H1 (cell line): ENCODE measurements around the gene LTA4H. TPM values are rescaled to one million over a fixed set of nuclear protein-coding genes. Genes with fewer than 3 reads are reported as not detected.

Experiments used
- CTCF ChIA-PET: fragments of 300-600 bp; sonication (Branson Sonifier 250); formaldehyde crosslinking; loops from one replicate; lab custom pipeline; 2021; ENCODE audit not compliant: partially characterized antibody; lab: Charles Lee
- POLR2A ChIA-PET: fragments of 300-600 bp; sonication (Branson Sonifier 250); formaldehyde crosslinking; loops from one replicate; lab custom pipeline; 2021; ENCODE audit warnings: inconsistent platforms; ENCODE audit not compliant: partially characterized antibody; lab: Charles Lee
- DNase-seq, 2 experiments: peaks; one replicate each; pipeline versions ENCODE4 v3.0.0 to v3.0.0-alpha.2; 2010 to 2022; ENCODE audit warnings: low spot score in 2 of 2, low read depth in 1 of 2, mixed read lengths in 1 of 2
- FAIRE-seq: peaks from 2 replicates; lab custom pipeline; 2011; peaks lifted over from hg19 to GRCh38; lab: Jason Lieb, UNC
- H2AFZ ChIP-seq: 2 replicates; pipeline ENCODE4 v1.8.1; 2012; ENCODE audit warnings: low read length, inconsistent platforms
- H2AK5ac ChIP-seq: 2 replicates; pipeline ENCODE4 v1.6.1; 2013; ENCODE audit warnings: low read depth, low read length
- H2BK120ac ChIP-seq: replicated peaks from 2 replicates; pipeline ENCODE3; 2013; ENCODE audit warnings: low read depth, low read length, inconsistent platforms
- H2BK12ac ChIP-seq: 2 replicates; pipeline ENCODE4 v1.6.1; 2013; ENCODE audit warnings: low read depth, low read length
- H2BK15ac ChIP-seq: 2 replicates; pipeline ENCODE4 v1.6.1; 2013; ENCODE audit warnings: low read length
- H2BK20ac ChIP-seq: 2 replicates; pipeline ENCODE4 v1.6.1; 2013; ENCODE audit warnings: low read length
- H2BK5ac ChIP-seq: 2 replicates; pipeline ENCODE4 v1.6.1; 2013; ENCODE audit warnings: low read depth, low read length
- H3K14ac ChIP-seq: 2 replicates; pipeline ENCODE4 v1.6.1; 2013; ENCODE audit warnings: inconsistent platforms; ENCODE audit not compliant: insufficient read length
- H3K18ac ChIP-seq: 2 replicates; pipeline ENCODE4 v1.6.1; 2013; ENCODE audit warnings: low read length; ENCODE audit errors: extremely low read depth
- H3K23ac ChIP-seq: 2 replicates; pipeline ENCODE4 v1.6.1; 2013; ENCODE audit warnings: inconsistent platforms; ENCODE audit not compliant: insufficient read length
- H3K23me2 ChIP-seq: 2 replicates; pipeline ENCODE4 v1.6.1; 2013; ENCODE audit warnings: low read depth, low read length
- H3K27ac ChIP-seq: 2 replicates; pipeline ENCODE4 v1.6.1; 2011; ENCODE audit warnings: low read depth, low read length, inconsistent platforms
- H3K27me3 ChIP-seq, 4 experiments: replicated peaks in 1 of 4; 1 replicate in 1 of 4; 2 replicates in 3 of 4; pipeline versions ENCODE4 v1.6.1 to v1.8.1; 2011 to 2013; ENCODE audit warnings: low read length in 3 of 4, mild to moderate bottlenecking in 3 of 4, inconsistent platforms in 2 of 4, mixed read lengths in 2 of 4, moderate library complexity in 1 of 4; ENCODE audit not compliant: control insufficient read depth in 3 of 4, insufficient read depth in 3 of 4; ENCODE audit errors: extremely low read depth in 1 of 4
- H3K36me3 ChIP-seq, 4 experiments: 2 replicates each; pipeline versions ENCODE4 v1.6.1 to v1.8.1; 2011 to 2013; ENCODE audit warnings: mild to moderate bottlenecking in 4 of 4, low read length in 3 of 4, moderate library complexity in 2 of 4, control low read depth in 1 of 4, inconsistent platforms in 1 of 4; ENCODE audit not compliant: insufficient read depth in 4 of 4, control insufficient read depth in 2 of 4
- H3K4ac ChIP-seq: replicated peaks from 2 replicates; pipeline ENCODE3; 2013; ENCODE audit warnings: low read length, low read depth, mixed read lengths, inconsistent platforms; ENCODE audit not compliant: insufficient read length
- H3K4me1 ChIP-seq, 4 experiments: replicated peaks in 1 of 4; 1 replicate in 1 of 4; 2 replicates in 3 of 4; pipeline versions ENCODE4 v1.6.1 to v1.8.1; 2011 to 2013; ENCODE audit warnings: low read length in 3 of 4, inconsistent platforms in 2 of 4, mixed read lengths in 1 of 4; ENCODE audit not compliant: insufficient read depth in 4 of 4, control insufficient read depth in 3 of 4
- H3K4me2 ChIP-seq, 2 experiments: 2 replicates each; pipeline versions ENCODE4 v1.6.1 to v1.8.1; 2011 to 2013; ENCODE audit warnings: low read depth in 2 of 2, low read length in 2 of 2, control low read depth in 1 of 2, inconsistent platforms in 1 of 2, mild to moderate bottlenecking in 1 of 2; ENCODE audit not compliant: insufficient read depth in 1 of 2
- H3K4me3 ChIP-seq, 4 experiments: fragments of 200-600, 300-600 bp in 1 of 4; sonication (generic), shearing (Covaris generic), sonication (Bioruptor Twin) in 1 of 4; 2 replicates each; pipeline versions ENCODE4 v1.5.1 to v1.8.1; 2011 to 2016; ENCODE audit warnings: low read length in 4 of 4, low read depth in 3 of 4, control low read depth in 2 of 4, inconsistent platforms in 2 of 4, mild to moderate bottlenecking in 2 of 4, mixed read lengths in 1 of 4, moderate library complexity in 1 of 4; ENCODE audit not compliant: insufficient read depth in 2 of 4; ENCODE audit errors: extremely low read depth in 1 of 4
- H3K56ac ChIP-seq: replicated peaks from 2 replicates; pipeline ENCODE3; 2013; ENCODE audit warnings: low read depth, mild to moderate bottlenecking, mixed read lengths, low read length, inconsistent platforms; ENCODE audit not compliant: insufficient read length
- H3K79me1 ChIP-seq: 2 replicates; pipeline ENCODE4 v1.6.1; 2013; ENCODE audit warnings: low read depth, low read length, control low read depth
- H3K79me2 ChIP-seq, 2 experiments: 2 replicates each; pipeline versions ENCODE4 v1.6.1 to v1.8.1; 2012 to 2013; ENCODE audit warnings: low read length in 2 of 2, mild to moderate bottlenecking in 2 of 2, inconsistent platforms in 1 of 2; ENCODE audit not compliant: insufficient read depth in 2 of 2, control insufficient read depth in 1 of 2
- H3K9ac ChIP-seq, 4 experiments: replicated peaks in 1 of 4; 1 replicate in 1 of 4; 2 replicates in 3 of 4; pipeline versions ENCODE4 v1.6.1 to v1.8.1; 2011 to 2013; ENCODE audit warnings: low read depth in 3 of 4, low read length in 3 of 4, control low read depth in 2 of 4, mild to moderate bottlenecking in 2 of 4, moderate library complexity in 2 of 4, inconsistent platforms in 1 of 4; ENCODE audit errors: extremely low read depth in 1 of 4
- H3K9me3 ChIP-seq, 2 experiments: 2 replicates each; pipeline versions ENCODE4 v1.6.1 to v1.8.1; 2012 to 2013; ENCODE audit warnings: mild to moderate bottlenecking in 2 of 2, moderate library complexity in 2 of 2, control low read depth in 1 of 2, inconsistent platforms in 1 of 2, low read depth in 1 of 2, low read length in 1 of 2, mixed read lengths in 1 of 2; ENCODE audit not compliant: insufficient read depth in 2 of 2
- H4K20me1 ChIP-seq, 2 experiments: replicated peaks in 1 of 2; 2 replicates each; pipeline versions ENCODE3 to v1.8.1; 2011 to 2013; ENCODE audit warnings: inconsistent platforms in 2 of 2, low read length in 2 of 2, mild to moderate bottlenecking in 1 of 2; ENCODE audit not compliant: insufficient read depth in 2 of 2, control insufficient read depth in 1 of 2
- H4K5ac ChIP-seq: 2 replicates; pipeline ENCODE4 v1.6.1; 2013; ENCODE audit warnings: low read length, low read depth, mixed read lengths, inconsistent platforms; ENCODE audit not compliant: insufficient read length
- H4K8ac ChIP-seq: 2 replicates; pipeline ENCODE4 v1.8.0; 2013; ENCODE audit warnings: mild to moderate bottlenecking, moderate library complexity, low read length, inconsistent platforms; ENCODE audit not compliant: insufficient read depth; ENCODE audit errors: extremely low read depth
- H4K91ac ChIP-seq: replicated peaks from 2 replicates; pipeline ENCODE3; 2013; ENCODE audit warnings: low read length, mixed read lengths, inconsistent platforms; ENCODE audit not compliant: insufficient read length
- GABPA ChIP-seq: IDR thresholded peaks from 2 replicates; pipeline ENCODE4 v1.6.1; 2011; ENCODE audit warnings: mild to moderate bottlenecking, low read length, moderate library complexity, borderline replicate concordance; ENCODE audit not compliant: insufficient read depth
- KDM5A ChIP-seq: fragments of 200-600 bp; IDR thresholded peaks from 2 replicates; pipeline ENCODE4 v1.7.1; 2012; ENCODE audit warnings: mild to moderate bottlenecking, low read length, inconsistent platforms, mixed read lengths
- RAD21 ChIP-seq, 2 experiments: IDR thresholded peaks in 1 of 2; conservative IDR thresholded peaks in 1 of 2; 2 replicates each; pipeline ENCODE4 v1.6.1; 2011; ENCODE audit warnings: low read depth in 2 of 2, low read length in 2 of 2, improper control_type of control experiment in 1 of 2, inconsistent platforms in 1 of 2, mild to moderate bottlenecking in 1 of 2, moderate library complexity in 1 of 2
- whole genome bisulfite sequencing, 2 experiments: shearing (Covaris generic) in 1 of 2; methylation state at CpG; one replicate each; pipeline versions ENCODE4 v1.1.6 to v1.1.7; 2013 to 2015; ENCODE audit warnings: low lambda C conversion rate in 2 of 2, mixed read lengths in 2 of 2, inconsistent platforms in 1 of 2, low coverage in 1 of 2, missing lambda C conversion rate in 1 of 2; ENCODE audit not compliant: insufficient replicate concordance in 2 of 2, insufficient coverage in 1 of 2, insufficient read length in 1 of 2; ENCODE audit errors: extremely low coverage in 1 of 2, missing lambda C conversion rate in 1 of 2; 5-methylcytosine and 5-hydroxymethylcytosine counted together
- polyA plus RNA-seq, 7 experiments: library from polyadenylated mRNA; depleted of rRNA in 3 of 7; stranded (reverse) in 5 of 7; unstranded in 2 of 7; fragments of >200 nt in 5 of 7; fragments of 200-250 nt in 2 of 7; gene quantifications; 1 replicate in 5 of 7; 2 replicates in 1 of 7; 4 replicates in 1 of 7; pipeline versions ENCODE4 v1.2.1 to v1.2.3, GENCODE V29; 2011 to 2013; ENCODE audit warnings: missing spikeins in 2 of 7, mixed read lengths in 2 of 7
- total RNA-seq: library from RNA; stranded (reverse); fragmentation: NEBNext Ultra II Directional; extraction: Animal tissue kit (Norgen Biotek cat#: 25700); gene quantifications from 2 replicates; pipeline ENCODE4 v1.2.1, GENCODE V29; 2021

LTA4H gene
- total and polyA plus RNA-seq, 2 of the 8 experiments (the other 6 are each of a cell fraction or from before 2014, with no cell fraction given) = 106 to 167 TPM

- H2AFZ ChIP-seq = no peak overlapping the region
- H3K4me1 ChIP-seq = peaks cover 2 to 8% (median 3%) of the 10 kb centered on the region in 4 experiments; a peak in 4 of 7 replicates
- no peak overlapping the region for H2BK120ac ChIP-seq
- H3K27me3 ChIP-seq = no peaks in the 10 kb centered on the region
- no peak overlapping the region for H4K91ac ChIP-seq
- ChIA-PET POLR2A (no interaction called here), CTCF (interaction anchor here (1.7 to 3.2 kb wide), 4 partner anchors 10 to 448 kb away, joined by 6 to 16 read pairs (median 8); no protein-coding TSS in a partner anchor)
- H3K18ac ChIP-seq = no peak overlapping the region
- H3K14ac ChIP-seq = no peak overlapping the region
- no peak overlapping the region for H4K5ac ChIP-seq
- FAIRE-seq (no peak), DNase-seq (no peak)
- H3K56ac ChIP-seq = no peak overlapping the region
- no peaks in the 10 kb centered on the region for H3K23me2 ChIP-seq
- no peak overlapping the region for H2BK20ac ChIP-seq
- no peak overlapping the region for H3K4me3 ChIP-seq
- H2BK12ac ChIP-seq = no peak overlapping the region
- no peaks in the 10 kb centered on the region for H3K79me1 ChIP-seq
- no peaks in the 10 kb centered on the region for H3K9me3 ChIP-seq
- H4K20me1 ChIP-seq = no peaks in the 10 kb centered on the region
- H3K79me2 ChIP-seq = no peaks in the 10 kb centered on the region
- no peak overlapping the region for H3K9ac ChIP-seq
- no peak overlapping the region for H2BK5ac ChIP-seq
- 90% methylated on average over 5 of the region's 5 CpGs; no CpG with 5 or more reads in 1 of the 2 experiments for WGBS, 2 experiments
- H3K23ac ChIP-seq = no peak overlapping the region
- no peak overlapping the region for H4K8ac ChIP-seq
- TF ChIP-seq GABPA (no peak), KDM5A (no peak), RAD21 (IDR thresholded peaks at IDR 0.05 in 1 of 2, conservative IDR thresholded peaks at IDR 0.05 in 1 of 2; ENCODE audit: low read depth in 2 of 2, low read length in 2 of 2) (no peak)
- H3K4me2 ChIP-seq = no peak overlapping the region
- H3K4ac ChIP-seq = no peak overlapping the region
- no peak overlapping the region for H3K27ac ChIP-seq
- no peak overlapping the region for H2BK15ac ChIP-seq
- no peak overlapping the region for H2AK5ac ChIP-seq
- H3K36me3 ChIP-seq = no peaks in the 10 kb centered on the region
These were observed 32.7 kb upstream of the LTA4H start for GRCh38 chr12:96068111-96068510.
